ENCODE results near the gene DDR2. TPM values are rescaled to one million over a fixed set of nuclear protein-coding genes. Genes with fewer than 3 reads are reported as not detected.

Gene DDR2
- polyA plus RNA-seq, 1 donor: 18.3 TPM

DNA sequence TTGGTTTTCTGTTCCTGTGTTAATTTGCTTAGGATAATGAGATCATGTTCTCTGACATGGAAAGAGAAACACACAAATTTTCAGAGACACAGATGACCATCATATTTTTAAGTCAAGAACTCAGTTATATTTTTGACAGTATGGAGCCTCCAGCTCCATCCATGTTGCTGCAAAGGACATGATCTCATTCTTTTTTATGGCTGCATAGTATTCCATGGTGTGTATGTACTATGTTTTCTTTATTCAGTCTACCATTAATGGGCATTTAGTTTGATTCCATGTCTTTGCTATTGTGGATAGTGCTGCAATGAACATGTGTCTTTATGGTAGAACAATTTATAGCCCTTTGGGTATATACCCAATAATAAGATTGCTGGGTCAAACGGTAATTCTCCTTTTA, 47.0 kb downstream of the DDR2 start:
- DNase-seq: no peak
- H3K9me3 ChIP-seq (ENCODE audit: control insufficient read depth, low read depth, low read length): no peaks in the 10 kb centered on the region
- WGBS (ENCODE audit: insufficient coverage, low lambda C conversion rate): no CpG with 5 or more reads among the region's 1 CpG
- H3K36me3 ChIP-seq (ENCODE audit: control insufficient read depth, insufficient read depth, low read length): no peaks in the 10 kb centered on the region
- H3K27me3 ChIP-seq (ENCODE audit: control insufficient read depth, insufficient read depth, low read length): no peaks in the 10 kb centered on the region
- no peak overlapping the region for H3K27ac ChIP-seq (ENCODE audit: low read length)
- no peak overlapping the region for H3K4me3 ChIP-seq (ENCODE audit: low read length)
- H3K4me1 ChIP-seq (ENCODE audit: control insufficient read depth, insufficient read depth, low read length): no peaks in the 10 kb centered on the region

DNA sequence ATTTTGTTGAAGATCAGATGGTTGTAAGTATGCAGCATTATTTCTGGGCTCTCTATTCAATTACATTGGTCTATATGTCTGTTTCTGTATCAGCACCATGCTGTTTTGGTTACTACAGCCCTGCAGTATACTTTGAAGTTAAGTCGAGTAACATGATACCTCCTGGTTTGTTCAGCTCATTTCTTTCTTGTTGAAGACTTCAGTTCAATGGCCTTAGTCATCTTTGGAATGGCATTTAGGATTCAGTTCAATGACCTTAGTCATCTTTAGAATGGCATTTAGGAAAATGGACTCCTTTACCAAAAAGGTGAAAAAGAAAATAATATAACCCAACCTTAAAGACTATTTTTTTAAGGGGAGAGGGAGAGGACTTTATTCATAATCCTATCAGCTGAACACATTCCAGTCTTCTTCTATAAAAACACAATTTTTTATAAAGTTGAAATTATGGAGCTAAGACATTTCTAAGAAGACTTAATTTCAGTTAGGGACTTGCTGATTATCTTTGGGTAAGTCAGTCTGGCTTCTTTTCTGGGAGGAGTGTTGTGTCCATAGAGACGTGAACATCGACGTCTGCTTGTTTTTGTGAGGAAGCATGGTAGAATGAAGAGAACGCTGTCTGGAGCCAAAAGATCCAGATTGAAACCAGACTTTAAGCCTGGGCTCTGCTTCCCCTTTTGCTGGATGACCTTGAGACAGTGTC, 48.3 kb downstream of the DDR2 start:
- no peaks in the 10 kb centered on the region for H3K36me3 ChIP-seq (ENCODE audit: control insufficient read depth, insufficient read depth, low read length)
- H3K27ac ChIP-seq (ENCODE audit: low read length): no peak overlapping the region
- no peaks in the 10 kb centered on the region for H3K4me1 ChIP-seq (ENCODE audit: control insufficient read depth, insufficient read depth, low read length)
- H3K27me3 ChIP-seq (ENCODE audit: control insufficient read depth, insufficient read depth, low read length): no peaks in the 10 kb centered on the region
- no peak for DNase-seq
- no peaks in the 10 kb centered on the region for H3K9me3 ChIP-seq (ENCODE audit: control insufficient read depth, low read depth, low read length)
- no CpG with 5 or more reads among the region's 5 CpGs for WGBS (ENCODE audit: insufficient coverage, low lambda C conversion rate)
- no peak overlapping the region for H3K4me3 ChIP-seq (ENCODE audit: low read length)

DNA sequence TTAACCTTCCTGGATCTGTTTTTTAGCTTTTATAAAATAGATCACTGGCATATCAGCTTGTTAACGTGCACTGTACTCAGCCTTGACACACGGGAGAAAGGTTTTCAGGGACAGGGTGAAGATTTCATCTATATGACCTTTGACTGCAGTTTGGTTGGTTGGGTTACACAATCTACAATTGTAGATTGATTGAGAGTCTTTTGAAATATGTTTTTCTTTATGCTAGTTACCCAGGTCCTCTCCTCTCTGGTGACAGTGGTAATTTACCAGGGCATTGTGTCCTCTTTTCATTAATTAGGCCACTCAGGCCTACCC, 48.8 kb downstream of the DDR2 start:
- Histone ChIP-seq H3K36me3 (ENCODE audit: control insufficient read depth, insufficient read depth, low read length) (no peaks in the 10 kb centered on the region), H3K27ac (ENCODE audit: low read length) (no peak overlapping the region), H3K27me3 (ENCODE audit: control insufficient read depth, insufficient read depth, low read length) (no peaks in the 10 kb centered on the region), H3K4me3 (ENCODE audit: low read length) (no peak overlapping the region), H3K4me1 (ENCODE audit: control insufficient read depth, insufficient read depth, low read length) (no peaks in the 10 kb centered on the region), H3K9me3 (ENCODE audit: control insufficient read depth, low read depth, low read length) (no peaks in the 10 kb centered on the region)
- DNase-seq: no peak
- no CpG with 5 or more reads among the region's 2 CpGs for WGBS (ENCODE audit: insufficient coverage, low lambda C conversion rate)

DNA sequence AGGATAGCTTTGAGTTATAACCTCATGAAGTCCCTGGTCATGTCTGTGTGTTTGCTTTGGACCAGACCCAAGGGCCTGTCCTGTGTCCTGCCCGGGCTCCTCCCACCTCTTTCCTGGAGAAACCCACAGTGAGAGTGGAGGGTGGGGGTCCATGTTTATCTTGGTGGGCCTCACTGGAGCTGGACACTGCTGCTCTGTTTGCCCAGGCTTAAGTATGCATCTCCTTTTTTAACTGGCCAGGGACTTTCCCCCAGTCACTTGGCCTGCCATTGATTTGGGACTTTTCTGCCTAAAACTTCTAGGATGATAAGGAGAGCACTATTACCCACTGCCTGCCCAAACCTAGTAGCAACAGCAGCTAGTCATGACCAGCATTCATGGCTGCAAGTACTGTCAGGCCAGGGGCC, 49.8 kb downstream of the DDR2 start:
- Histone ChIP-seq H3K4me3 (ENCODE audit: low read length) (no peak overlapping the region), H3K27ac (ENCODE audit: low read length) (no peak overlapping the region), H3K9me3 (ENCODE audit: control insufficient read depth, low read depth, low read length) (no peaks in the 10 kb centered on the region), H3K4me1 (ENCODE audit: control insufficient read depth, insufficient read depth, low read length) (no peaks in the 10 kb centered on the region), H3K27me3 (ENCODE audit: control insufficient read depth, insufficient read depth, low read length) (no peaks in the 10 kb centered on the region), H3K36me3 (ENCODE audit: control insufficient read depth, insufficient read depth, low read length) (no peaks in the 10 kb centered on the region)
- WGBS (ENCODE audit: insufficient coverage, low lambda C conversion rate): no CpG with 5 or more reads among the region's 1 CpG
- no peak for DNase-seq

DNA sequence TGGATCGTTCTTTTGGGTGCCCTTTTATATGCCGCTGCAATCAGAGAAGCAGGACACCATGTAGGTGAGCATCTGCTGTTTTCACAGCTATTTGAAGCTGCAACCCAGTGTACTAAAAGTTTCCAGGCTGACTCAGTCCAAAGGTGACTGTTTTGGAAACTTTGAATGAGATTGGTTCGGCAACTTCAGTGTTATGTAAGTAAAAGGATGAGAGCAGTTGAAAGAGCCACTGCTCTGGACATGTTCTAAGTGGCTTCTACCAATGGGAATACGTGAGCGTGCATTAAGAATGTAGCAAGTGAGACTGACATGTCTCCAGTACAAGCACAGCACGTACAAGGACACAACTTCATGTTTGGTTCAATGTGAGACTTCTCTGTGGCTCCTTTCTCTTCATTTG, 55.6 kb downstream of the DDR2 start:
- no peaks in the 10 kb centered on the region for H3K36me3 ChIP-seq (ENCODE audit: control insufficient read depth, insufficient read depth, low read length)
- no peak overlapping the region for H3K4me3 ChIP-seq (ENCODE audit: low read length)
- DNase-seq: no peak
- no peak overlapping the region for H3K27ac ChIP-seq (ENCODE audit: low read length)
- no peaks in the 10 kb centered on the region for H3K9me3 ChIP-seq (ENCODE audit: control insufficient read depth, low read depth, low read length)
- WGBS (ENCODE audit: insufficient coverage, low lambda C conversion rate): no CpG with 5 or more reads among the region's 6 CpGs
- no peaks in the 10 kb centered on the region for H3K4me1 ChIP-seq (ENCODE audit: control insufficient read depth, insufficient read depth, low read length)
- H3K27me3 ChIP-seq (ENCODE audit: control insufficient read depth, insufficient read depth, low read length): no peaks in the 10 kb centered on the region

DNA sequence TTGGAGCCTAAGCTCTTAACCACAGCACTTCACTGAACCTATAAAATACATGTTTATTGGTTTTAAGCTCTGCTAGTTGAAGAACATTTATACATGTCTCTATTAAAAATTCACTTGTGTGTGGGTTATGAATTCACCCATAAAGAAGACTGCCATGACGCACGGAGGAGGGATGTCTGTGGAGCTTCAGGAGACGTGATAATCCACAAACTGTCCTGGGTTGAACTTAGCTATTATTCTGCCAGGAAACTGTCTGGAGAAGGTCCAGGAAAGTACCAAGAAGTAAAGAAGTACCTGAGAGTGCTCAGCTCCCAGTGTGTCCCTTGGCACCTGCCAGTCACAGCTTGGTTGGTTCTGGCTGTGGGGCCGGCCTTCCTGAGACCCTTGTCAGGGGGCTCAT, 56.3 kb downstream of the DDR2 start:
- no CpG with 5 or more reads among the region's 4 CpGs for WGBS (ENCODE audit: insufficient coverage, low lambda C conversion rate)
- H3K4me3 ChIP-seq (ENCODE audit: low read length): no peak overlapping the region
- no peaks in the 10 kb centered on the region for H3K9me3 ChIP-seq (ENCODE audit: control insufficient read depth, low read depth, low read length)
- no peak for DNase-seq
- H3K27ac ChIP-seq (ENCODE audit: low read length): no peak overlapping the region
- H3K4me1 ChIP-seq (ENCODE audit: control insufficient read depth, insufficient read depth, low read length): no peaks in the 10 kb centered on the region
- no peaks in the 10 kb centered on the region for H3K27me3 ChIP-seq (ENCODE audit: control insufficient read depth, insufficient read depth, low read length)
- H3K36me3 ChIP-seq (ENCODE audit: control insufficient read depth, insufficient read depth, low read length): no peaks in the 10 kb centered on the region

DNA sequence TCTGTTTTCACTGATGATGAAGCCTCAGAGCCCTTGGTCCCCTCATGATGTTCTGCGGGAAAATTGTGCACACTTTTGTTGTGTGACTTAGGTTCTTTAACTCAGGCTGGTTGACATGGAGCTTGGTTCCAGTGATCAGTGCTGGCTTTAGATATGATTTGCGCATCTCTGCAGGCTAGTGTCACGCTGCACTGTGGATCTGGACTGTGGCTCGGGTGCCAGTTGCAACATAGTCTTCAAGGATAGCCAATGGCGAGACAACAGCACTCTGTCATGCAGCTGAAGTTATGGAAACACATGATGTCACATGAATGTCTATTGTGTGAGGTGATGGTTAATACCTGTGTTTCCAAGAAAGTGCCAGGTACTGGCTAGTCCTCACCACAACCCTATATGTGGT, 56.7 kb downstream of the DDR2 start:
- no peak for DNase-seq
- H3K27me3 ChIP-seq (ENCODE audit: control insufficient read depth, insufficient read depth, low read length): no peaks in the 10 kb centered on the region
- no peak overlapping the region for H3K4me3 ChIP-seq (ENCODE audit: low read length)
- no peaks in the 10 kb centered on the region for H3K4me1 ChIP-seq (ENCODE audit: control insufficient read depth, insufficient read depth, low read length)
- no peak overlapping the region for H3K27ac ChIP-seq (ENCODE audit: low read length)
- H3K36me3 ChIP-seq (ENCODE audit: control insufficient read depth, insufficient read depth, low read length): no peaks in the 10 kb centered on the region
- H3K9me3 ChIP-seq (ENCODE audit: control insufficient read depth, low read depth, low read length): no peaks in the 10 kb centered on the region
- no CpG with 5 or more reads among the region's 5 CpGs for WGBS (ENCODE audit: insufficient coverage, low lambda C conversion rate)

DNA sequence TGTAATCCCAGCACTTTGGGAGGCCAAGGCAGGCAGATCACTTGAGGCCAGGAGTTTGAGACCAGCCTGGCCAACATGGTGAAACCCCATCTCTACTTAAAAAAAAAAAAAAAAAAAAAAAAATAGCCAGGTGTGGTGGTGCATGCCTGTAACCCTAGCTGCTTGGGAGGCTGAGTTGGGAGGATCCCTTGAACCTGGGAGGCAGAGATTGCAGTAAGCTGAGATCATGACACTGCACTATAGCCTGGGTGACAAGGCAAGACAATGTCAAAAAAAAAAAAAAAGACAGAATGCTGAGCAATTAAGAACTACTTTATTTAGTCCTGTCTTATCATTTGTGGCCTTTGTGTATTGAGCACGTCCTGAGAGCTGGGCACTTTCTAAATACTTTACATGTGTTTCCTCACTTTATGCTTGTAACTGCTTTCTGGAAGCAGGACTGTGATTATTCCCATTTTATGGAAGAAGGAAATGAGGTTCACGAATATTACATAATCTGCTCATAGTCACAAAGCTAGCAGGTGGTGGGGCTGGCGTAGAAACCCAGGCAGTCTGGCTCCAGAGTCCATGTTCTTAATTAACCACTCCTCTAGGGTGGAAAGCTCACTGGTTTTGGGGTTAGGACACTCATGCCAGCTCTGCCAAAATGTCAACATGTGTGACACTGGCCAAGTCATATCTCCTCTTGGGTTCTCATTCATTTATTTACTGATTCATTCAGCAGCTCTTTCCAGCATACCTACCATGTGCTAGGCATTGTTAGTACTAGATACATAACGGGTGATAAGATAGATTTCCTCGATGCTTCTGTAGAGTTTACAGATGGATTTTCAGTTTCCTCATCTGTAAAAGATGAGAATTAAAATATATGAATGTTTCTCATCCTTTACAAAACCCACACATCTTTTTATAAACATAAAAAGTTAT, 57.7 kb downstream of the DDR2 start:
- H3K27ac ChIP-seq (ENCODE audit: low read length): no peak overlapping the region
- H3K4me3 ChIP-seq (ENCODE audit: low read length): no peak overlapping the region
- no peaks in the 10 kb centered on the region for H3K36me3 ChIP-seq (ENCODE audit: control insufficient read depth, insufficient read depth, low read length)
- WGBS (ENCODE audit: insufficient coverage, low lambda C conversion rate): 60% methylated on average over 4 of the region's 5 CpGs
- no peaks in the 10 kb centered on the region for H3K27me3 ChIP-seq (ENCODE audit: control insufficient read depth, insufficient read depth, low read length)
- H3K9me3 ChIP-seq (ENCODE audit: control insufficient read depth, low read depth, low read length): no peaks in the 10 kb centered on the region
- DNase-seq: no peak
- H3K4me1 ChIP-seq (ENCODE audit: control insufficient read depth, insufficient read depth, low read length): no peaks in the 10 kb centered on the region

DNA sequence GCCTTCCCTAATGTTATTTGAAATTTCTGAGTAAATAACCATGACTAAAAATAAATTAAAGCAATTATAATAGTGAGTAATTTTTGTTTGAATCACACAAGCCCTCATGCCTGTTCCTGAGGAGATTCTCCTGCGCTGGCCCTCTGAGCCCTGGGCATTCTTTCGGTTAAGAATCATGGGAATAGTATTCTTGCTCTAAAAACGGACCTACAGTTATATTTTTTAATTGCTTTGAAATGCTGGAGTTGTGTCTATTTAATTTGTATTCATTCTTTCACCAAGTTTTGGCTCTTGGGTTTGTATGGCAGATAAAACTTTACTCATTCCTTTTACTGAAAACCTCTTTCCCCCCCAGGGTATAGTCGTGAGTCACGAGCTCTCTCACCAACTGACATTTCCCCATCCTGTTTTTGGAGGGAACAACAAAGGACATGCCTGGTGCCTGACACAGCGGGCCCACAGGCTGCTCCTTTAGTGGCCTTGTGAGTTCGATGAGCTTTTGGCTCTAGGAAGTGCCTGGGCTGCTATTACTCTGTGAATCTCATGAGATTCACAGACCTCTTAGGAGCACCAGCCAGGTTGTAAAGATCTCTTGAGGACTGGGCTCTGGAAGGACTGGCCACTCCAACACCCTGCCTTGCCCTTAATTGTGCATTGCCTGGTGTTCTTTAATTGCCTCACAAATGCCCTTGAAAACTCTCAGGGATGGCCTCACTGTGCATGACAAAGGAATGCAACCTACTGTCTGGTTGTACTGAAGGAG, 58.6 kb downstream of the DDR2 start:
- no peaks in the 10 kb centered on the region for H3K4me1 ChIP-seq (ENCODE audit: control insufficient read depth, insufficient read depth, low read length)
- no peak overlapping the region for H3K27ac ChIP-seq (ENCODE audit: low read length)
- no peak for DNase-seq
- 76% methylated on average over 2 of the region's 7 CpGs for WGBS (ENCODE audit: insufficient coverage, low lambda C conversion rate)
- H3K27me3 ChIP-seq (ENCODE audit: control insufficient read depth, insufficient read depth, low read length): no peaks in the 10 kb centered on the region
- H3K36me3 ChIP-seq (ENCODE audit: control insufficient read depth, insufficient read depth, low read length): no peaks in the 10 kb centered on the region
- H3K4me3 ChIP-seq (ENCODE audit: low read length): no peak overlapping the region
- H3K9me3 ChIP-seq (ENCODE audit: control insufficient read depth, low read depth, low read length): no peaks in the 10 kb centered on the region

DNA sequence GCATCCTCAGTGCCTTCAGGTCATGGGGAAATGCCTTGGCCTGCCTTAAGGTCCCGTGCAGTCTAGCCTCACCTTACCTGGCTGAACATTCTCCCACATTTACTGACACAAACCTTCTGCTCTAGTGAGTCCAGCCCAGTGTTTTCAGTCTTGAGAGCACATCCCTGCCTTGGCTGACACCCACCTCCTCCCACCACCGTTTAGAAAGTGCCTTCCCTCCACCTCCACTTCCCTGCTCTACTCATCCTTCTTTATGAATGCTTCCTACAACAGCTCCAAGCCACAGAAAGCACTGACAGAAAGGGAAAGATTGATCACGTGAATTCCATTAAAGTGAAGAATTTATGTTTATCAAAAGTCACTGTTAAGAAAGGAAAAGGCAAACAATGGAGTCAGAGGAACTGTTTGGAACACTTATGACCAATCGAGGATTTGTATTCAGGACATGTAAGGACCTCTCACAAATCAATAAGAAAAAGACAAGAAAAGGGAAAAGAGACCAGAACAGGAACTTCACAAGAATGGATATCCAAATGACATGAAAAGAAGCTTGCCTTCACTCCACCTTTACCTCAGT, 59.8 kb downstream of the DDR2 start:
- H3K4me1 ChIP-seq (ENCODE audit: control insufficient read depth, insufficient read depth, low read length): no peaks in the 10 kb centered on the region
- H3K4me3 ChIP-seq (ENCODE audit: low read length): no peak overlapping the region
- no peak for DNase-seq
- 50% methylated on average over 1 of the region's 4 CpGs for WGBS (ENCODE audit: insufficient coverage, low lambda C conversion rate)
- H3K9me3 ChIP-seq (ENCODE audit: control insufficient read depth, low read depth, low read length): no peaks in the 10 kb centered on the region
- H3K27ac ChIP-seq (ENCODE audit: low read length): no peak overlapping the region
- H3K27me3 ChIP-seq (ENCODE audit: control insufficient read depth, insufficient read depth, low read length): no peaks in the 10 kb centered on the region
- H3K36me3 ChIP-seq (ENCODE audit: control insufficient read depth, insufficient read depth, low read length): no peaks in the 10 kb centered on the region
